Measurements from ENCODE around the gene TENT5C.

Gene TENT5C

DNA sequence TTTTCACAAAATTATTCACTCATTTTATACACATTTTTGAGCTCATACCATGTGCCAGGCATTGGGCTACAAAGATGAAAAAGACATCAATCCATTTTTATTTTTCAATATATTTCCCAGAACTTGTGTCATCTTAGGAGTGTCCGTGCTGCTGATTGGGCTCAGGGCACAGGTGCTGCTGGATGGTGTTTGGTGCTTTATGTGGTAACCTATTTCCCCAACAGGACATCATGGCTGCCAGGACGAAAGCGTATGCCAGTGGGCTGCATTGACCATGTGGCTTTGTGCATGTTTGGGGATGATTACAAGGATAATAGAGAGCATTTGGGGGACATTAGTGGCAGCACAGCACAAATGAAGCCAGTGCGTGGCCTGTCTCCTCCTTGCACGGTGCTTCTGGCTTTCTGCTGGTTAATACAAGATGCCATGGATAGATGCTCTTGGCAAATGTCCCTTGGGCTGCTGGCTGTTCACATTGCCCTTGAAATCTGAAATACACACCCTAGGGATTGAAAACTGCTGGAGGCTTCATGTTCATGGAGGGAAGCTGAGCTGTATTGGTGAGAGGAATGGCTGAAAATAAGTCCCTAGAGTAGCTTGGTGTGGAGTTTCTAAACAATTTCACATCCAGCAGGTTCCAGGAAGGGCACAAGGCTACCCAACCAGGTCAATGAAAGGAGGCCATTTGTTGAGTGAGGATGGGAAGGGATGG is 52.3 kb downstream of the TENT5C start:
- no peak for DNase-seq (ENCODE audit: low spot score)

DNA sequence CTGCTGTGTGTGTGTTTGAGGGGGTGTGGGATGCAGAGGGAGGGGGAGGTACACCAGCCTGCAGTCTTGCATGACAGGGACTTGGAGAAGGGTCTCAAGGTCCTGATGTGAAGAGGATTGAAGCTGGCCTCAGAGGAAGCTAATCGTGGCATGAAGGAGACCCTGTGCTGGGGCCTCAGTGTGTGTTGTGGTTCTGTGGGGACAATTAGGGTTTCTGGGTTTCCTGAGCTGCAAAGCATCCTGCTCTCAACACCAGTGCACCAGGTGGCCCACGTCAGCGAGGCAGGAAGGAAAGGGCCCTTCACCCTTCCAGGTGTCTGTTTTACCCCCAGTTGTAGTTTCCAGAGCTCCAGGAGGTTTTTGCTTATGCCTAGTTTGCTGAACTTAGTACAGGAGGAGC is 52.8 kb downstream of the TENT5C start:
- DNase-seq (ENCODE audit: low spot score) = no peak

DNA sequence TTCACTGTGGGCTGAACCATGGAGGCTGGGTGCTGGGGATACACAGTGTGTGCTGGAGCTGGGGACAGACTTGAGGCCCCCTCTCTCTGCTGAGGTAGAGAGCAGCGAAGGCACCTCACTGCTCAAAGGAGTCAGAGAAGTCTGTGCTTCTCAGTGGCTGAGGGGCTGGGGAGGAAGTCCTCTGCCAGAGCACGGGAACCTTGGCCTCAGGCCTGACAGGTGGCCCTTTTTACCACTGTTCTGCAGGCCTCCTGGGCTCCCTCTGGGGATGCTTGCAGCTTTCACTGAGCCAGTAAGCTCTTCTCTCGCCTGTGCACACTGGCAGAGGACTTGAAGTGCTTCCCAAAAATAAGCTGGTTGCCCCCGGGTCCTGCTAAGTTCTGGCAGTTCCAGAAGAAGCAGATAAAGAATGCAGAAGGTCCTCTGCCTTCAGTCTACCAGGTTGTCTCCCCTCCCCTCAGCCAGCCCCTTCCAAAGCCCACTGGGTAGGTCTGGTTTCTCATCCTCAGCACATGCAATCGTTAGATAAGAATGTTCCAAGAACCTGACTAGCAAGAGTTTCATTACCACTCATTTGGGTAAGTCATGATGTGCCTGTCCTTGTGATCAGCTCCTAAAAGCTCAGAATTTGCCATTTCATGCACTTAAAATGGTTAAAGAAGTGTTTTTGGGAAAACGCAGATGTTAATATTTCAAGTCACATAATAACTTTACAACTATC is 53.9 kb downstream of the TENT5C start:
- DNase-seq (ENCODE audit: low spot score) = no peak

DNA sequence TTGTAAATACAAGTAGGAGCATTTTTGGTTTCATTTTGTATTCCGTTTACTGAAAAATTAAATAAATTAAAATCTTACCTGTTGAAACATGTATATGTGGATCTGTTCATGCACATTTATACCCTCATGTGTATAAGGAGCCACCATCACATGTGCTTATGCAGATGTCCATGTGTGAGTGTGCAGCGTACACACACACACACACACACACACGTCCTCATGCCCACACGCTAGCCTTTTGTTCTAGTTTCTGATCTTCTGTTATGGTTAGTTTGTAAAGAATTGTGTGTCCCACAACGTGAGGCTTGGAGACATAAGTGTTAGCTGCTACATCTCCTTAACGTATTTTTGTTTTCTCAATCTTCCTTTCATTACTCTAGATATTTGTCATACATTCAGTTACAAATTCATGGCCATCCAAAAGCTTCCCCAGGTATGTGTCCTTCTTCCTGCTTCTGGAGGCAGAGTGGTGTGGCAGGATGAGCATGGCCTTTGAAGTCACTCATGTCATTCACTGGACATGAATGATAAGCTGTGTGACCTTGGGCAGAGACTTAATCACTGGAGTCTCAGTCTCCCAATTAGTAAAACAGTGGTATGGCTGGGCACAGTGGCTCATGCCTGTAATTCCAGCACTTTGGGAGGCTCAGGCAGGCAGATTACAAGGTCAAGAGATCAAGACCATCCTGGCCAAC is 54.6 kb downstream of the TENT5C start:
- no peak for DNase-seq (ENCODE audit: low spot score)

DNA sequence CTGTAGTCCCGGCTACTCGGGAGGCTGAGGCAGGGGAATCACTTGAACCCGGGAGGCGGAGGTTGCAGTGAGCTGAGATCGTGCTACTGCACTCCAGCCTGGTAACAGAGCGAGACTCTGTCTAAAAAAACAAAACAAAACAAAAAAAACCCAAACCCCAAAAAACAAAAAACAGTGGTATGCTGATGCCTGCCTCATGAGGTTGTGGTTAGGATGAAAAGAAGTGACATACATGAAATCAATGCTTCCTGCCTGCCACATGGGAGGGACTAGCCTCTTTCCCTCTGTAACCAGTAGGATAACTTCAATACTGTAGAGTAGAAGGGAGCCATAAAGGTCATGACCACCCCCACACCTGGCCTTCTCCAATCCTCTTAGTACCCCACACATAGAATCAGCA is 55.2 kb downstream of the TENT5C start:
- DNase-seq (ENCODE audit: low spot score) = no peak

DNA sequence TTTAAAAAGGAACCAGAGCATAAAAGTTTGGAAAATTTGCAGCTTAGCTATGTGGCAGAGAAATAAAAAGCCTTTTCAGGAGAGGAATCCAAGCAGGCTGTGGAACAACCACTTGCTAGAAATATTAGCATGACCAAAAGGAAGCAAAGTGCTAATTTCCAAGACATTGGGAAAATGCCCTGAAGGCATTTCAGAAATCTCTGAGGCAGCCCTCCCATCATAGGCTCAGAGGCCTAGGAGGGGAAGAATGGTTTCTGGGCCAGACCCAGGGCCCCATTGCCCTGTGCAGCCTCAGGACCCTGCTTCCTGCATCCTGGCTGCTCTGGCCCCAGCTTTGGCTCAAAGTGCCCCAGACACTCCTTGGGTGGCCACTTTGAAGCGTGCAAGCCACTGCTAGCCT is 56.8 kb downstream of the TENT5C start:
- no peak for DNase-seq (ENCODE audit: low spot score)

DNA sequence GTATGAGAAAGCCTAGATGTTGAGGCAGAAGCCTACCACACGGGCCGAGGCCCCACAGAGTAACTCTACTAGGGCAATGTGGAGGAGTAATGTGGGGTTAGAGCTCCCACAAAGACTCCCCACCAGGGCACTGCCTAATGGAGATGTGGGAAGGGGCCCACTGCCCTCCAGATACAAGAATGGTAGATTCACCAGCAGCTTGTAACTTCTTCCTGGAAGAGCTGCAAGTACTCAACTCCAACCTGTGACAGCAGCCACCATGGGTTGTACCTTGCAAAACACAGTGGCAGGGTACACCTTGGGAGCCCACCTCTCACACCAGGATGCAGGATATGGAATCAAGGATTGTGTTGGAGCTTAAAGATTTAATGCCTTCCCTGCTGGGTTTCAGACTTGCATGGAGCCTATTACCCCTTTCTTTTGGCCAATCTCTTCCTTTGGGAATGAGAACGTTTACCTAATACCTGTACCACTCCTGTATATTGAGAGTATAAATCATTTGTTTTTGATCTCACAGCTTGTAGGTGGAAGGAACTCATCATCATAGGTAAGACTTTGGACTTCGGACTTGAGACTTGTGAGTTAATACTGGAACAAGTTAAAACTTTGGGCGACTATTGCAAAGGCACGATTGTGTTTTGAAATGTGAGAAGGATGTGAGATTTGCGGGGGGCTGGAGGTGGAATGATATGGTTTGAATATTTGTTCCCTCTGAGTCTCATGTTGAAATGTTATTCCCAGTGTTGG is 57.5 kb downstream of the TENT5C start:
- DNase-seq (ENCODE audit: low spot score) = no peak

DNA sequence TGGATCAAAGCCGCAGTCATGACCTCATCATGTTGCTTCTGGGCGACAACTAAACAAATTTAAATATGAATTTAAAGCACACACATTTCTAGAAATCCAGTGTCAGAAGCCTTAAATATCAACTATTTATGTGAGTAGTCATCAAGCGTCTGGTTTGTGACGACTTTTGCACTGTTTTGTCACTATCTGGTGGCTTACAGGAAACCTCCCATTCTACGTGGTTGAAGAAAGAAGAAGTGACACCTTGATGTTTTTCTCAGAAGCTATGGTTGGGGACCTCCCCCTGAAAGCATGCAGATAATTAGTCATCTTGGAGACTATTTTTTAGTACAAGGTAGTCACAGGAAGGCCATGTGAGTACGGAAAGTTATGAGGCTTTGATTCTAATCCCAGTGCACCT is 58.5 kb downstream of the TENT5C start:
- peak; percentile 84 for DNase-seq (ENCODE audit: low spot score)

DNA sequence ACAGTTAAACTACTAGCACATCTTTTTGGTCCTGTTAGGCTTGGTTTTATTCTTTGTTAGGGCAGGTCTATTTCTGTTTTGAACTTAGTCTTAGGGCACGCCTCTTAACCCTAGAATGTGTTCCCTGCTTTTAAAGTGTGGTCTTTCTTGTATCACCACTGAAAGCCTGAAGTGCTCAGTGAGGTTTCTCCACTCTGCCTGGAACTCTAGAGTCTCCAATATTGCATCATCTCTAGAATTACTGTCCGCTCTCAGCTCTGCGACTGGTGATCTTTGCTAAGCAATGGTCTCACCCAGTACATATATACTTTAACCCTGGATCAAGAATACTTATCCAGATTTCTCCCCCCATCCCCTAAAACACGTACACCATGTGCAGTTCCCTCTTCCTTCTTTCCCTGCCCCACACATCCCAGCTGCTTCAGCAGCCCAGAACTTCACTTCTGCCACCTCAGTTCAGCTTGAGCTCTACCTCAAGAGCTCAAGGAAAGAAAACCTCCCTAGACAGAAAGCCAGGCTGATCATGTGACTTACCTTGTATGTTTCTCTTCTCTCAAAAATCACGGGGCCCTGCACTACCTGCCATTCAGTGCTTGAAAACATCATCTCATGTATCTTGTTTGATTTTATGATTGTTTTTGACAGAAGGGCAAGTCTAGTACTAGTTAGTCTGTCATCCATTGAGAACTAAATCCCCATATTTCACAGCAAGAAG is 59.9 kb downstream of the TENT5C start:
- DNase-seq (ENCODE audit: low spot score) = no peak

DNA sequence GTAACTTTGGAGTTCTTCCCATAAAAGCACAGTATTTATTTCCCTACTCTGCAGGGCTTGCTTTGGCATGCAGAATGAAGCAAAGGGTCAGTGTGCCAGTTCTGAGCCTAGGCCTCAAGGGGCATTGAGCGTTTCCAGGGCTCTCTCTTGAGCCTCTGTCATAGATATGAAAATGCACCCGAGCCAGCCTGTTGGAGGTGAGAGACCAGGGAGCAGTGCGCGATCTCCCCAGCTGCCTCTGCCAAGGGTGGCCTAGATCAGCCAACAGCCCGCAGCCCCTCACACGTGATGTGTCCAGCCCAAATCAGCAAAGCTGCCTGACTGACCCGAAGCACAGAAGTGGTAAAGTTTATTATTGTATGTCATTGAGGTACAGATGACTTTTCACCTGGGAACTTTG is 63.7 kb downstream of the TENT5C start:
- DNase-seq (ENCODE audit: low spot score) = no peak

DNA sequence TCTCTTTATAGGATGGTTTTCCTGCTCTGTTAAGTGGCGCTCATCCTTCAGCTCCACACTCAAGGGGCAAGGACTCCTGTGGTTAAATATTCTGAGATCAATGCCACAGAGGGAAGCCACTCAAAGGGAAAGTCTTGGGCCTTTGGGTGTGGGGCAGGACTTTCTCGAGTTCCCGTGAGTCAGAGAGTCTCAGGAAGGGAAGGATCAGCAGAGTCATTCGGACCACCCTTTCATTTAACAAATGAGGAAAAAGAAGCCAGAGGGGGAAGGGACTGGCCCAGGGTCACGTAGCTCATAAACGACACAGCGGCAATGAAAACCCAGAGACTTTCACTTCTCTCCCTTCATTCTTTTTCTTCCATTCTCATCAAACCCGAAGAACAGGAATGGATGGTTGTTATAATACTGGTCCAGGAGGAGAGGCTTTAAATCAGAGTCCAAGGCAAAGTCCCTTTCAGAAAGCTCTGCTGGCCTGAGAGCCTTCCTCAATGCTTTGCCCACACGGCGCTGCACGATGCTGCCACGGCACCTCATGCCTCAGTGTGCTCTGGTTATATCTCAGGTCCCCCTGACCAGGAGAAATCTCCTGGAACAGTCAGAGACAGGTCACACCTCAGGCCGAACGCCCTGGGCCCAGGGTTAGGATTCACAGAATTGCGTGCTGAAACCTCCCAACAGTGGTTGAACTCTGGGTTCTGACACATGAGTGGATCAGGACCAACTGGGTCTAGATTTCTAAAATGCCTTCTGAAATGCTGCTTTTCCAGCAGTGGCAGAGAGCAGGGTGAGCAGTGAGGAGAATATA is 65.3 kb downstream of the TENT5C start:
- DNase-seq (ENCODE audit: low spot score) = no peak

DNA sequence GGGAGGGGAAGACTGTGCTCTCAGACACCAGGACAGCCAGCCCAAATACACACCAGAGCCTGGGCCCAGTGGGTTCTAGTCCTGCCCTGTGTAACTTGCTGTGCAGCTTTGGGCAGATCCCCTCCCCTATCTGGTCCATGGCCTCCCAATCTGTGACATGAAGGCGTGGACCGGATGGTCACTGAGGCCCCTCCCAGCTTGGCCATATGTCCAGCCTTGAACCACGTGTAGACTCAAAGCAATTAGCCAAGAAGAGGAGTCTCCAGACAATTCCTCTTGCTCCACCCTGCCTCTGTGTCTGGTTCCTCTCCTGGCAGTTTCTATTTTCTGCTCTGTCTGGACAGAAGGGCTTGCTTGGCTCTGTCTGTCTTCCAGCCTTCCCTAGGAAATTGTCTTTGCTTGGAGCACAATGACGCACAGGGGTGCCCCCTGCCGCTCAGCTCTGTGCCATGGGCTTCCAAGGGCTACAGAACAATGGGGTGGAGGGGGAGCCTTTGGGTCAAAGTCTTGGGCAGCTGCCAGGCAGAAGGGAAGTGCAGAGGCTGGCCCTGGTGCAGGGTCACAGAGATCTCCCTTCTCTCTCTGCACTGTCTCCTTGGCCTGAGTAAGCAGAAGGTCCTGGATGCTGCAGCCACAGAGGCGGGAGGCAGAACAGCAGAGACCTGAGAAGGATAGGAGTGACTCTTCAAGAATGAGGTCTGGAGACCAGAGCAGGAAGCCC is 66.1 kb downstream of the TENT5C start:
- no peak for DNase-seq (ENCODE audit: low spot score)

DNA sequence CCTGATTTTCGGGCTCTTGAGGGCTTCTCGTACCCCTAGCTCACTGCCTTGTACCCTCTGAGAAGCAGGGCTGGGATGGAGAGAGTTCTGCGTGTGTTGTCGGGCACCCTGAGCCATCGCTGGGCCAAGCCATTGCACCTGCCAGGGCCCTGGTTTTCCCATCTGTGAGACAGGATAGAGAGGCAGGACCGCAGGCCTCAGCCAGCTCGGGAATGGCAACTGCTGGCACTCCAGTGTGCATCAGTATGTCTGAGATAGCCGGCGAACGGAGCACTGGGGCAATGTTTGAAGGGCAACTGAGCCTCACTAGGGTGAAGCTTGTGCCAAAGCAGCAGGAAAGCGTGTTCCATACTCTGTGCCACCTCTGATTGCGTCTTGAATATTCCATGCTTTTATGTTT is 66.9 kb downstream of the TENT5C start:
- no peak for DNase-seq (ENCODE audit: low spot score)

DNA sequence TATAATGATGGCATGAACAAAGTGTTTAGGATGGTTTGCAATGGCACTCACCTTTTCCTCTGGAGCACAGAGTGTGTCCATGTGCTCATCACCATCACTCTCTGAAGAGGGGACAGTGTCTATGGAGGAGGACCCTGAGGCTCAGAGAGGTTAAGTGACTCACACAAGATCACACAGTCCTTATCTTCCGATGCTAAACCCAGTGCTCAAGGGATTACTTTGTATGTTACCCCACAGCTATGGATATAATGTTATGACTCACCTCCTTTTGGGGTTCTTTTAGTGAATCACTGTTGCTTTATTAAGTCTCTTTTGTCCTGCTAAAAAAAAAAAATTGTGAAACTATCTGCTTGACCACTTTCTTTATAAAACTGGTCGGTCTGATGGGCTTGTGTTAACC is 67.6 kb downstream of the TENT5C start:
- DNase-seq (ENCODE audit: low spot score) = no peak

DNA sequence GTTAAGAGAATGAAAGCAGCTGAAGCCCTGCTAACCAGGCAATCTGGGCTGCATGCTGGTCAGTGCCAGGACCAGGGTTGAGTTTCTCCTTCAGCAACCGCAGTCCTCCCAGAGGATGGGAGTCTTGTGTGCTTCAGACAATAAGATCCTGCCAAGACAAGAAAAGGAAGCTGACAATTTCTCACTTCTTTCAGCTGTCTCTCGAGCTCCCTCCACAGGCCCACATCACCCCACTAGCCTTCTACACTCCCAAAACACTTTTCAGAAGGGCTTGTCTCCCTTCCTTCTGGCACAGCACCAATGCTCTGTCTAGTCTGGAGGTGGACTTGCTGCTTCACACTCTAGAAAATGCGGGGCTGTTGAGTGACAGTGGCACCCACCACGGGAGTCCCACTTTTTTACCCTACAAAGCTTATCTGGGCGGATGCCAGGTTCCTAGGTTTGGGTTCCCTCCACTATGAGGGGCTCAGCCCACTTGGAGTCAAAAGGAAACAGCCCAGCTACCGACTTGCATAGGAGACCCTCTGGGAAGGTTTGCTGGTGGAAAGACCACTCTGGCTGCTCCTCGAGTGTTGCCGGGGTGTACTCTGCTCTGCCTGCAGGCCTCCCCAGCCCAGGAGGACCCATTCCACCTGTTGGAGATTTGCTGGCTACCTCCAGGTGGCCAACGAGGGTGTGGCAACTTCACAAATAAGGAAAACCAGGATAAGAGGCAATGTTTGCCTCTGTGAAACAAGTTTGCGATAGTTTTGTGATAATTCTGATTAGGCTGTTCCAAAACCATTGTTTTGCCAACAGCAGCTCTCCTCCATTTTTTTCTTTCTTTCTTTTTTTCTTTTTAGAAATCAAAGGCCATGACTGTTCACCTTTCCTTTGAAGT is 68.9 kb downstream of the TENT5C start:
- peak; percentile 72 for DNase-seq (ENCODE audit: low spot score)

DNA sequence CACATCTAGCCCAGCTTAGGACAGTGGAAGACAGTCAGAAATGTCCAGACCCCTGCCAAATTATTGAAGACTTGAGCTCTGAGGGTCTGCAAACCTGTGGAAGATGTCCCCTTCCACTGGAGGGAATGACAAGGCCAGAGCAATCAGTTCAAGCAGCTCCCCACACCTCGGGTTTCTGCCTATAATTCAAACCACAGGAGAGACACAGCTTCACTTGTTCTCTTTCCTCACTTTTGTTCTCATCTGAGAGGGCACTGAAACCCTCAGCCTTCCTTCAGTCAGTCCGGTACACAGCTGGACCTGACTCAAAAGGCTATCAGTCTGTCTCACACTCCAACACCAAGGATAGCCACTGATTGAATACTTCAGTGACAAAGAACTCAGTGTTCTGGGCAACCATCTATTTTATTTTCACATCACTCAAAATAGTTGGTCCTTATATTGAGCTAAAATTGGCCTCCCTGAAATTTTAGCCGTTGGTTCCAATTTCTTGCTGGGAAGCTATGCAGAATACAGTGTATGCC is 70.1 kb downstream of the TENT5C start:
- no peak for DNase-seq (ENCODE audit: low spot score)

DNA sequence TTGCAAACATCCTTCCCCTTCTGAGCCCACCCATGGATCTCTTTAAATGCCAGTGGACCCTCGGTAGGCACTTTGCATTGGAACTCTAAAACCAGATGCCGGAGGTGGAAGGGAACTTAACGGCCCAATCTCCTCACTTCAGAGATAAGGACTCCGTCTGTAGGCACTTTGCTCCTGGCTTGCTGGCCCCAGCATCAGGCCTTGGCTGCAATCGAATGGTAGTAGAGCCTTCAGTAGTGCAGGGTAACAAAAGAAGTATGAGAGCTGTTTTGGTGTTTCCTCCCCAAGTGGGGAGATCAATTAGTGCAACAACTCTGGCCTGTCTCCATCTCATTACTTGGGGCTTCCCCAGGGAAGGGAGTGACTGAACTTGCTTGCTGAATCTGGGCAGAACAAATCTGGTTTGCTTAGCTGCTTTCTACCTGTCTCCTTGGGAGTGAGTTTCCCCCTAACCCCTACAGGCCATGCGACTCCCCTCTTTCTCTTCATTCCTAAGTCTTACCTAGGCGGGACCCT is 70.8 kb downstream of the TENT5C start:
- DNase-seq (ENCODE audit: low spot score) = no peak

All from germinal center (tissue), 1 donor.